Measurements from ENCODE around the gene TUBGCP5.
"Not testable (repeated sequence)": the region's sequence is repeated elsewhere in the genome, so short reads cannot be mapped to it uniquely, and the experiment has no call there.

The TUBGCP5 gene

GRCh38 chr15:23049984-23050628, 10.7 kb upstream of the TUBGCP5 start:
- no peak for TF ChIP-seq EZH2phosphoT487 (IDR thresholded peaks at IDR 0.05; ENCODE audit: borderline replicate concordance, low read length)
- TF ChIP-seq CTCF (IDR thresholded peaks at IDR 0.05; ENCODE audit: low read depth, low read length, poor library complexity, severe bottlenecking) = no peak
- Histone ChIP-seq H3K4me1 (ENCODE audit: control insufficient read depth, low read length) (no peaks in the 10 kb centered on the region), H3F3A (ENCODE audit: control insufficient read depth, insufficient read depth) (no peaks in the 10 kb centered on the region), H3K79me2 (ENCODE audit: control insufficient read depth, low read length) (no peaks in the 10 kb centered on the region), H3K9me2 (replicated peaks; ENCODE audit: control insufficient read depth, low read length) (no peaks in the 10 kb centered on the region), H3K4me3 (ENCODE audit: low read length) (no peak overlapping the region), H3K9me3 (ENCODE audit: control insufficient read depth, insufficient read depth, low read length) (no peaks in the 10 kb centered on the region), H3K36me3 (ENCODE audit: control insufficient read depth, low read length) (no peaks in the 10 kb centered on the region), H3K27me3 (ENCODE audit: control insufficient read depth, low read length) (no peaks in the 10 kb centered on the region), H3K4me2 (ENCODE audit: low read length) (no peak overlapping the region), H3K27ac (ENCODE audit: low read depth, low read length) (no peak overlapping the region), H4K20me1 (ENCODE audit: control insufficient read depth, insufficient read depth, low read depth, low read length) (no peaks in the 10 kb centered on the region)

GRCh38 chr15:23048572-23049282, 9.4 kb upstream of the TUBGCP5 start:
- not testable (repeated sequence) for H3K27me3 ChIP-seq (ENCODE audit: control insufficient read depth, low read length); H3K4me2 ChIP-seq (ENCODE audit: low read length); H3K4me3 ChIP-seq (ENCODE audit: low read length); H3K79me2 ChIP-seq (ENCODE audit: control insufficient read depth, low read length); H3K27ac ChIP-seq (ENCODE audit: low read depth, low read length); H4K20me1 ChIP-seq (ENCODE audit: control insufficient read depth, insufficient read depth, low read depth, low read length); H3K4me1 ChIP-seq (ENCODE audit: control insufficient read depth, low read length); H3F3A ChIP-seq (ENCODE audit: control insufficient read depth, insufficient read depth); H3K36me3 ChIP-seq (ENCODE audit: control insufficient read depth, low read length); H3K9me3 ChIP-seq (ENCODE audit: control insufficient read depth, insufficient read depth, low read length); H3K9me2 ChIP-seq (replicated peaks; ENCODE audit: control insufficient read depth, low read length)

GRCh38 chr15:23043987-23044386, 4.6 kb upstream of the TUBGCP5 start:
- not testable (repeated sequence) for H3K9me3 ChIP-seq (ENCODE audit: control insufficient read depth, insufficient read depth, low read length); H3K27ac ChIP-seq (ENCODE audit: low read depth, low read length); H3K4me1 ChIP-seq (ENCODE audit: control insufficient read depth, low read length); H3K4me3 ChIP-seq (ENCODE audit: low read length); H3K36me3 ChIP-seq (ENCODE audit: control insufficient read depth, low read length); H3K4me2 ChIP-seq (ENCODE audit: low read length); H3K27me3 ChIP-seq (ENCODE audit: control insufficient read depth, low read length); H3F3A ChIP-seq (ENCODE audit: control insufficient read depth, insufficient read depth); H3K79me2 ChIP-seq (ENCODE audit: control insufficient read depth, low read length); H3K9me2 ChIP-seq (replicated peaks; ENCODE audit: control insufficient read depth, low read length); H4K20me1 ChIP-seq (ENCODE audit: control insufficient read depth, insufficient read depth, low read depth, low read length)

GRCh38 chr15:23043535-23043934, 4.2 kb upstream of the TUBGCP5 start:
- H3K9me2 ChIP-seq (replicated peaks; ENCODE audit: control insufficient read depth, low read length); H3K9me3 ChIP-seq (ENCODE audit: control insufficient read depth, insufficient read depth, low read length); H4K20me1 ChIP-seq (ENCODE audit: control insufficient read depth, insufficient read depth, low read depth, low read length); H3K4me3 ChIP-seq (ENCODE audit: low read length); H3K79me2 ChIP-seq (ENCODE audit: control insufficient read depth, low read length); H3K4me2 ChIP-seq (ENCODE audit: low read length); H3K27ac ChIP-seq (ENCODE audit: low read depth, low read length); H3K27me3 ChIP-seq (ENCODE audit: control insufficient read depth, low read length); H3K36me3 ChIP-seq (ENCODE audit: control insufficient read depth, low read length); H3F3A ChIP-seq (ENCODE audit: control insufficient read depth, insufficient read depth); H3K4me1 ChIP-seq (ENCODE audit: control insufficient read depth, low read length): not testable (repeated sequence)

GRCh38 chr15:23041736-23042135, 2.4 kb upstream of the TUBGCP5 start:
- not testable (repeated sequence) for H3K4me2 ChIP-seq (ENCODE audit: low read length); H3K9me2 ChIP-seq (replicated peaks; ENCODE audit: control insufficient read depth, low read length); H3F3A ChIP-seq (ENCODE audit: control insufficient read depth, insufficient read depth); H3K27ac ChIP-seq (ENCODE audit: low read depth, low read length); H3K4me3 ChIP-seq (ENCODE audit: low read length); H3K27me3 ChIP-seq (ENCODE audit: control insufficient read depth, low read length); H3K9me3 ChIP-seq (ENCODE audit: control insufficient read depth, insufficient read depth, low read length); H3K36me3 ChIP-seq (ENCODE audit: control insufficient read depth, low read length); H4K20me1 ChIP-seq (ENCODE audit: control insufficient read depth, insufficient read depth, low read depth, low read length)
- Histone ChIP-seq H3K79me2 (ENCODE audit: control insufficient read depth, low read length) (peaks cover 24% of the 10 kb centered on the region), H3K4me1 (ENCODE audit: control insufficient read depth, low read length) (peaks cover 20% of the 10 kb centered on the region)

Measured in DOHH2 (cell line).